Measurements from ENCODE around the gene MIXL1.

MIXL1 gene

GRCh38 chr1:226185141-226186036 lies 38.1 kb upstream of the MIXL1 start:
- Histone ChIP-seq H3K27me3 (ENCODE audit: low read depth, low read length) (no peaks in the 10 kb centered on the region), H3K36me3 (replicated peaks; ENCODE audit: low read depth, low read length) (peaks cover 6% of the 10 kb centered on the region), H3K4me1 (ENCODE audit: low read length) (peaks cover 12% of the 10 kb centered on the region), H3K4me2 (ENCODE audit: low read length) (peak overlapping the region; percentile 95), H3K27ac (ENCODE audit: low read length) (no peak overlapping the region), H3K4me3 (ENCODE audit: low read length) (peak overlapping the region; percentile 85), H3K9me3 (ENCODE audit: insufficient read depth, low read length) (no peaks in the 10 kb centered on the region), H4K20me1 (ENCODE audit: insufficient read depth, low read length) (peaks cover 38% of the 10 kb centered on the region), H3K79me2 (ENCODE audit: low read length) (peaks cover 59% of the 10 kb centered on the region), H2AFZ (ENCODE audit: low read depth, low read length) (no peak overlapping the region), H3K9ac (ENCODE audit: low read length) (peak overlapping the region; percentile 88)
- TF ChIP-seq EZH2phosphoT487 (IDR thresholded peaks at IDR 0.05; ENCODE audit: low read depth) (no peak), CTCF (IDR thresholded peaks at IDR 0.05; ENCODE audit: low read depth, low read length) (no peak)

GRCh38 chr1:226186124-226187018 lies 37.1 kb upstream of the MIXL1 start, which contains the start of gene ACBD3:
Gene ACBD3, minus strand, starts transcription at chr1:226186741. Its CDS starts 66 bp downstream, at chr1:226186675.
- Histone ChIP-seq H3K27me3 (ENCODE audit: low read depth, low read length) (no peaks in the 10 kb centered on the region), H2AFZ (ENCODE audit: low read depth, low read length) (peak within 1 kb of the TSS; percentile 93), H3K9me3 (ENCODE audit: insufficient read depth, low read length) (no peaks in the 10 kb centered on the region), H3K4me3 (ENCODE audit: low read length) (peak within 1 kb of the TSS; percentile 85), H3K4me1 (ENCODE audit: low read length) (peaks cover 12% of the 10 kb centered on the region), H3K36me3 (replicated peaks; ENCODE audit: low read depth, low read length) (peaks cover 5% of the 10 kb centered on the region), H4K20me1 (ENCODE audit: insufficient read depth, low read length) (peaks cover 32% of the 10 kb centered on the region), H3K4me2 (ENCODE audit: low read length) (peak within 1 kb of the TSS; percentile 95), H3K79me2 (ENCODE audit: low read length) (peaks cover 49% of the 10 kb centered on the region), H3K27ac (ENCODE audit: low read length) (peak within 1 kb of the TSS; percentile 50), H3K9ac (ENCODE audit: low read length) (peak within 1 kb of the TSS; percentile 88)
- TF ChIP-seq CTCF (IDR thresholded peaks at IDR 0.05; ENCODE audit: low read depth, low read length), result peak; percentile 10; the same call in 1 of the 2 replicates
- no peak for TF ChIP-seq EZH2phosphoT487 (IDR thresholded peaks at IDR 0.05; ENCODE audit: low read depth)

GRCh38 chr1:226187019-226187322 lies 36.5 kb upstream of the MIXL1 start:
- Histone ChIP-seq H3K9ac (ENCODE audit: low read length) (peak overlapping the region; percentile 88), H3K79me2 (ENCODE audit: low read length) (peaks cover 43% of the 10 kb centered on the region), H2AFZ (ENCODE audit: low read depth, low read length) (peak overlapping the region; percentile 93), H3K4me3 (ENCODE audit: low read length) (peak overlapping the region; percentile 85), H3K9me3 (ENCODE audit: insufficient read depth, low read length) (no peaks in the 10 kb centered on the region), H3K27me3 (ENCODE audit: low read depth, low read length) (no peaks in the 10 kb centered on the region), H3K4me1 (ENCODE audit: low read length) (peaks cover 12% of the 10 kb centered on the region), H3K27ac (ENCODE audit: low read length) (peak overlapping the region; percentile 50), H4K20me1 (ENCODE audit: insufficient read depth, low read length) (peaks cover 27% of the 10 kb centered on the region), H3K36me3 (replicated peaks; ENCODE audit: low read depth, low read length) (no peaks in the 10 kb centered on the region), H3K4me2 (ENCODE audit: low read length) (peak overlapping the region; percentile 93)
- no peak for TF ChIP-seq EZH2phosphoT487 (IDR thresholded peaks at IDR 0.05; ENCODE audit: low read depth)
- no peak for TF ChIP-seq CTCF (IDR thresholded peaks at IDR 0.05; ENCODE audit: low read depth, low read length)

- H3K9ac ChIP-seq (ENCODE audit: low read length), result peak overlapping the region; percentile 88
- peaks cover 12% of the 10 kb centered on the region for H3K4me1 ChIP-seq (ENCODE audit: low read length)
- no peaks in the 10 kb centered on the region for H3K27me3 ChIP-seq (ENCODE audit: low read depth, low read length)
- peak overlapping the region; percentile 93 for H3K4me2 ChIP-seq (ENCODE audit: low read length)
- no peaks in the 10 kb centered on the region for H3K9me3 ChIP-seq (ENCODE audit: insufficient read depth, low read length)
- H4K20me1 ChIP-seq (ENCODE audit: insufficient read depth, low read length), result peaks cover 24% of the 10 kb centered on the region
- H3K4me3 ChIP-seq (ENCODE audit: low read length), result peak overlapping the region; percentile 85
- no peak overlapping the region for H2AFZ ChIP-seq (ENCODE audit: low read depth, low read length)
- TF ChIP-seq CTCF (IDR thresholded peaks at IDR 0.05; ENCODE audit: low read depth, low read length), result no peak
- no peak for TF ChIP-seq EZH2phosphoT487 (IDR thresholded peaks at IDR 0.05; ENCODE audit: low read depth)
- H3K36me3 ChIP-seq (replicated peaks; ENCODE audit: low read depth, low read length), result no peaks in the 10 kb centered on the region
- H3K27ac ChIP-seq (ENCODE audit: low read length), result no peak overlapping the region
- H3K79me2 ChIP-seq (ENCODE audit: low read length), result peaks cover 39% of the 10 kb centered on the region
Observed at GRCh38 chr1:226187380-226187779, 36.1 kb upstream of the MIXL1 start.
